Fibroblast of mammary gland (primary cell): Measurements from ENCODE around the gene ZBTB7C.

ENCODE experiments used
- DNase-seq: peaks from one replicate; pipeline ENCODE4 v3.0.0-alpha.2; 2010; ENCODE audit warnings: low read depth
- H3K4me3 ChIP-seq: 2 replicates; pipeline ENCODE4 v1.5.1; 2011; ENCODE audit warnings: low read depth, mild to moderate bottlenecking, low read length, moderate library complexity; ENCODE audit not compliant: control insufficient read depth
- TF ChIP-seq, protein P1 (sequence below): conservative IDR thresholded peaks from 2 replicates; pipeline ENCODE4 v1.5.1; 2011; ENCODE audit warnings: low read depth, low read length, inconsistent platforms; ENCODE audit not compliant: control insufficient read depth, insufficient read depth

Gene ZBTB7C

GRCh38 chr18:48136051-48136826, 272.9 kb downstream of the ZBTB7C start:
- TF ChIP-seq, protein P1, sequence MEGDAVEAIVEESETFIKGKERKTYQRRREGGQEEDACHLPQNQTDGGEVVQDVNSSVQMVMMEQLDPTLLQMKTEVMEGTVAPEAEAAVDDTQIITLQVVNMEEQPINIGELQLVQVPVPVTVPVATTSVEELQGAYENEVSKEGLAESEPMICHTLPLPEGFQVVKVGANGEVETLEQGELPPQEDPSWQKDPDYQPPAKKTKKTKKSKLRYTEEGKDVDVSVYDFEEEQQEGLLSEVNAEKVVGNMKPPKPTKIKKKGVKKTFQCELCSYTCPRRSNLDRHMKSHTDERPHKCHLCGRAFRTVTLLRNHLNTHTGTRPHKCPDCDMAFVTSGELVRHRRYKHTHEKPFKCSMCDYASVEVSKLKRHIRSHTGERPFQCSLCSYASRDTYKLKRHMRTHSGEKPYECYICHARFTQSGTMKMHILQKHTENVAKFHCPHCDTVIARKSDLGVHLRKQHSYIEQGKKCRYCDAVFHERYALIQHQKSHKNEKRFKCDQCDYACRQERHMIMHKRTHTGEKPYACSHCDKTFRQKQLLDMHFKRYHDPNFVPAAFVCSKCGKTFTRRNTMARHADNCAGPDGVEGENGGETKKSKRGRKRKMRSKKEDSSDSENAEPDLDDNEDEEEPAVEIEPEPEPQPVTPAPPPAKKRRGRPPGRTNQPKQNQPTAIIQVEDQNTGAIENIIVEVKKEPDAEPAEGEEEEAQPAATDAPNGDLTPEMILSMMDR, result no peak
- no peak overlapping the region for H3K4me3 ChIP-seq
- no peak for DNase-seq

GRCh38 chr18:48135436-48135966, 273.7 kb downstream of the ZBTB7C start:
- DNase-seq, result no peak
- TF ChIP-seq, protein P1, result no peak
- no peak overlapping the region for H3K4me3 ChIP-seq

DNA sequence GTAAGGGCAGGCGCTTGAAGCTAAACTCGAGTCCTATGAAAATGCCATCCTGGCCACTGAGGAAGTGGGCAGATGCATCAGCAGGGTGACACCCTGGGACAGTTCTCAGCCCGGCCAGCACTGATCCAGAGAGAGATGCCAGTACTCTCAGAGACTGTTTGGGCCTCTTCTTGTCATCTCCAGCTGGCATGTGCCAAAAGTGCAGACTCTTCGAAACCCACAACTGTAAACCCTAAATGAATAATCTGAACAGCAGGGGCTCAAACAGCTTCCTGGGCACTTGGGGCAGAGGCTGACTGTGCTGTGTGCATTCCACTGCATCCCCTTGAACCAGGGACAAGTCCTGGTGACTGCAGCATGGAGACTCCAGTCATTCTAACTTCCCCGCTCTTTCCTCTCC, 274.6 kb downstream of the ZBTB7C start:
- TF ChIP-seq, protein P1, result no peak
- H3K4me3 ChIP-seq, result no peak overlapping the region
- DNase-seq, result no peak

DNA sequence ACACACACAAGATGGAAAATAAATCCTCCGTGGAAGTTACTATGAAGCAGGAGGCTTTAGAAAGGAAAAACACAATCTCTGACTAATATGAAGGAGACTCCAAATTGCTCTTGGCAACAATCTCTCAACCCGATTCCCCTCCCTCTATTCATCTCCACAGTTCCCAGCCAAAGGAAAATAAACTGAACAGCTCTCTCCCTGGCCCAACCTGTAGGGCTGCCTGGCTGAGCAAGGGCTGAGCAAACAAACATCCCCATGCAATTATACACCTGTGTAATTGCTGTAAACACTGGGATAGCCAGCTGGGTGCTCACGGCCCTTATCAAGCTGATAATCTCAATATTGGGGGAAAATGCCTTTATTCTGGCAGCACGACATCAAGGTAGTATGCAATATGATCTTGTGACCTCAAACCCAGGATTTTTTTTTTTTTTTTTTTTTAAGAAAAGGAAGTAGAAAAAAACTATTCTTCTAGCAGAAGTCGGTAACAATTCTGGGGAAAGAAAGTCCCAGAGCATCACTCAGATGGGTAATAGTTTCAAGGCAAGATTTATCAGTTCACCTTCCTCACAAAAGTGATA, 275.4 kb downstream of the ZBTB7C start:
- TF ChIP-seq, protein P1, result no peak
- H3K4me3 ChIP-seq, result no peak overlapping the region
- DNase-seq, result no peak

GRCh38 chr18:48132797-48133655, 276.2 kb downstream of the ZBTB7C start:
- TF ChIP-seq, protein P1, result no peak
- no peak overlapping the region for H3K4me3 ChIP-seq
- no peak for DNase-seq

- TF ChIP-seq, protein P1, result no peak
- DNase-seq, result no peak
- H3K4me3 ChIP-seq, result no peak overlapping the region
Observed at GRCh38 chr18:48131042-48131441, 278.1 kb downstream of the ZBTB7C start.
